Smooth muscle cell (in vitro differentiated cells): ENCODE results near the gene SDCCAG8. TPM values are rescaled to one million over a fixed set of nuclear protein-coding genes. Genes with fewer than 3 reads are reported as not detected.
A peak's percentile ranks its signal among the peaks of the same experiment; 100 is the strongest.

Experiments used
- DNase-seq: peaks from one replicate; lab custom pipeline; 2025; ENCODE audit not compliant: unreplicated experiment; lab: John Stamatoyannopoulos, UW
- H2AFZ ChIP-seq: fragments of 200-600 bp; sonication (generic); 2 replicates; pipeline ENCODE4 v1.6.0; 2016; ENCODE audit warnings: antibody characterized with exemption, low read depth, mild to moderate bottlenecking
- H3F3A ChIP-seq: fragments of 200-600 bp; sonication (generic); 2 replicates; pipeline ENCODE4 v1.6.0; 2017; ENCODE audit warnings: antibody characterized with exemption, low read depth
- H3K27ac ChIP-seq: fragments of 200-600 bp; sonication (generic); 2 replicates; pipeline ENCODE4 v1.5.1; 2016; ENCODE audit warnings: low read depth, mild to moderate bottlenecking
- H3K27me3 ChIP-seq: fragments of 200-600 bp; sonication (generic); 2 replicates; pipeline ENCODE4 v1.6.1; 2016; ENCODE audit warnings: low read depth, mild to moderate bottlenecking
- H3K36me3 ChIP-seq: fragments of 200-600 bp; sonication (generic); 2 replicates; pipeline ENCODE4 v1.5.1; 2016; ENCODE audit warnings: low read depth
- H3K4me1 ChIP-seq: fragments of 200-600 bp; sonication (generic); 2 replicates; pipeline ENCODE4 v1.5.1; 2016; ENCODE audit warnings: low read depth
- H3K4me2 ChIP-seq: fragments of 200-600 bp; sonication (generic); 2 replicates; pipeline ENCODE4 v1.6.0; 2016; ENCODE audit warnings: mild to moderate bottlenecking
- H3K4me3 ChIP-seq: fragments of 200-600 bp; sonication (generic); 2 replicates; pipeline ENCODE4 v1.5.1; 2016; ENCODE audit warnings: mild to moderate bottlenecking
- H3K79me2 ChIP-seq: fragments of 200-600 bp; sonication (generic); 2 replicates; pipeline ENCODE4 v1.6.0; 2016; ENCODE audit warnings: low read depth, mild to moderate bottlenecking
- H3K9ac ChIP-seq: fragments of 200-600 bp; sonication (generic); 2 replicates; pipeline ENCODE4 v1.6.0; 2016; ENCODE audit warnings: low read depth
- H3K9me3 ChIP-seq: fragments of 200-600 bp; sonication (generic); replicated peaks from 2 replicates; pipeline ENCODE4 v1.5.1; 2016; ENCODE audit warnings: low read depth
- H4K20me1 ChIP-seq: fragments of 200-600 bp; sonication (generic); 2 replicates; pipeline ENCODE4 v1.6.0; 2016; ENCODE audit warnings: low read depth
- CTCF ChIP-seq: fragments of 200-600 bp; sonication (generic); IDR thresholded peaks from 2 replicates; pipeline ENCODE4 v1.5.1; 2017; ENCODE audit warnings: borderline replicate concordance, mild to moderate bottlenecking, antibody characterized with exemption; ENCODE audit not compliant: insufficient read depth, poor library complexity, severe bottlenecking
- WGBS: methylation state at CpG from one replicate; pipeline ENCODE4 v1.1.7; 2016; ENCODE audit warnings: low lambda C conversion rate; 5-methylcytosine and 5-hydroxymethylcytosine counted together
- polyA plus RNA-seq: library from polyadenylated mRNA; unstranded; fragments of >200 nt; fragmentation: Nextera tagmentation; extraction: Ambion mirVana; gene quantifications from 2 replicates; pipeline ENCODE4 v1.2.1, GENCODE V29; 2016
- total RNA-seq: library from RNA; depleted of rRNA; stranded (reverse); fragments of >200 nt; gene quantifications from 2 replicates; pipeline ENCODE4 v1.2.3, GENCODE V29; 2014

Gene SDCCAG8
- total and polyA plus RNA-seq, 2 experiments from 2014 or later: 30.9 to 33.4 TPM

DNA sequence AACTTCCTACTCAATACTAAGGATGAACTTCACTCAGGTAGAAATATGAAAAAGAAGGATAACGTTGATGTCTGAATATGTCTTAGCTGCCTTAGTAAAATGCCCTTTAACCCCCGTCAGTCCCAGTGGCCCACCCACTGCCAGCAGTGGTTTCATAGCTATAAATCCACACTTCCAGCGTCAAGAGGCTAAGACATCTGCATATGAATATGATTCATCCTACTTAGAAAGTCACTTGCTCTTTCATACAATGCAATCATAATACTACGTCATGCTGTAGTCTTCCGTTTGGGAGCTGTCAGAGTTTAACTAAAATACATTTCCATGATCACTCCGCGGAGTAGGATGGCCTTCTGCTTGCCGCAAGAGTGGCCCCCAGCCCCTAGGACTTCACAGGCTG is 247.3 kb downstream of the SDCCAG8 start:
- TF ChIP-seq CTCF: no peak
- no peak overlapping the region for H3K4me2 ChIP-seq
- H3K4me3 ChIP-seq: no peak overlapping the region
- 87% methylated on average over 8 of the region's 8 CpGs for WGBS
- no peaks in the 10 kb centered on the region for H4K20me1 ChIP-seq
- no peak overlapping the region for H3K27ac ChIP-seq
- no peak overlapping the region for H2AFZ ChIP-seq
- H3K9me3 ChIP-seq: no peaks in the 10 kb centered on the region
- no peaks in the 10 kb centered on the region for H3F3A ChIP-seq
- DNase-seq: no peak
- H3K79me2 ChIP-seq: no peaks in the 10 kb centered on the region
- H3K36me3 ChIP-seq: no peaks in the 10 kb centered on the region
- peaks cover 3% of the 10 kb centered on the region for H3K4me1 ChIP-seq
- H3K9ac ChIP-seq: no peak overlapping the region
- no peaks in the 10 kb centered on the region for H3K27me3 ChIP-seq

DNA sequence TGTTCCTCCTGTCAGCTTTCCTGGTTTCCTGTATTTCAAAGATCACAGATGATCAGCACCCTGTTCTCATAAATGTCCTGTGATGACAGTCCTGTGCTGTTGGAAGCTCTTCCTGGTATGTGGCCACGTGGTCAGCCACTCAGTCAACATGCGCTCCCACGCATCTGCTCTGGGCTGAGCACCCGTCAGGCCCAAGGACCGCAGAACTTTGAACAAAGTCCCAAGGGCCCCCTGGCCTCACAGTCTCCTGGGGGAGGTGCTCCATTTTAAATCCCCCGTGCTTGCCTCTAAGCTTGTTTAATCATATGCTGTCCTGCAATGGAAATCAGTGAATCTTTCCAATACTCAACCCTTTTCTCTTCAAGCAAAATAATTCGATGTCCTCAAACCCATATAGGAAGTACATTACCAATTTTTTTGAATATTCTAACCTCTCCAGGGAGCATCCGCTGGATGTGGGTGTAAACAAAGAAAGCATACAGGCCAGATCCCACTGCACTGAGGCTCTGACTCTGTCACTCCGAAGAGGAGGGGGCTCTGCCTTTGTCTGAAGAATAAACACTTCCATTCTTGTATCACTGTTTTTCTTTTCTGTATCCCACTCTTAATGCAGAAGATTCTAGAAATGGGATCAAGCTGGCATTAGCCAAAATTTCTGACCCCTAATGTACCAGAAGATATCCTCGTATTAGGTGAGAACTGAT is 250.3 kb downstream of the SDCCAG8 start:
- Histone ChIP-seq H3K79me2 (no peaks in the 10 kb centered on the region), H3F3A (no peaks in the 10 kb centered on the region), H3K4me2 (no peak overlapping the region), H3K9ac (no peak overlapping the region), H3K36me3 (no peaks in the 10 kb centered on the region), H3K27ac (peak overlapping the region; percentile 14), H3K27me3 (no peaks in the 10 kb centered on the region), H4K20me1 (no peaks in the 10 kb centered on the region), H3K9me3 (no peaks in the 10 kb centered on the region), H3K4me3 (no peak overlapping the region), H3K4me1 (peaks cover 3% of the 10 kb centered on the region), H2AFZ (no peak overlapping the region)
- TF ChIP-seq CTCF: no peak
- no peak for DNase-seq
- 77% methylated on average over 10 of the region's 10 CpGs for WGBS

DNA sequence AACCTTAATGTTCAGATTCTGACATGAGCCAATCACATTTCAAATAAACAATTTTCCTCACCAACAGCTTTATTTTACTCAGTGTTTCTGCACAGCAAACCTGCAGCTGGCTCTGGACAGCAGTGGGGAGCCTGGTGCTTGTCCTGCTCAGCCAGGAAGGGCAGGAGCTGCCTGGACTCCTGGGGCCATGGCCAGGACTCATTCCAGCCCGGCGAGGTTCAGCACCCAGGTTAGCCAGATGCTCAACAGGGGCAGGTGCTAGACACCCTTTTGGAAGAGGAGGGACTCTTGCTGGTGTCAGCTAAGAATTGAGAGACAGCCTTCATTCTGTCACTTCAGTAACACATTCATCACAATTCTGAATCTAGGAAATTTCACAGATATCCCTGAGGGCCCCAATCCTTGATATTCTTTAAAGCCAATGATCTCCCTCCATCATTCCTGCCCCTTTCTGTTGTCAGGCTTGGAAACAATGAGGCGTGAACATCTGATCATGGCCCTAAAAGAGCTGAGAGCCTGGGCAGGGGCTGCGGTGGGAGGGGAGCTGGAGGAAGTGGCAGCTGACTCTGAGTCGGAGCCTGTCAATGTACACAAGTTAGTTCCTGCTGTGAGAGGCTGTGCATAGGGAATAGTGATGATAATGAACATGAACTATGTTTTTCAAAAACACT is 251.3 kb downstream of the SDCCAG8 start:
- Histone ChIP-seq H3K9ac (no peak overlapping the region), H3K4me1 (peaks cover 3% of the 10 kb centered on the region), H3K36me3 (no peaks in the 10 kb centered on the region), H3K79me2 (no peaks in the 10 kb centered on the region), H3K27me3 (no peaks in the 10 kb centered on the region), H3K4me3 (no peak overlapping the region), H2AFZ (no peak overlapping the region), H4K20me1 (no peaks in the 10 kb centered on the region), H3K27ac (no peak overlapping the region), H3F3A (no peaks in the 10 kb centered on the region), H3K4me2 (no peak overlapping the region), H3K9me3 (no peaks in the 10 kb centered on the region)
- DNase-seq: no peak
- TF ChIP-seq CTCF: no peak
- WGBS: 83% methylated on average over 5 of the region's 5 CpGs
